ENCODE results near the gene ARR3.
A peak's percentile ranks its signal among the peaks of the same experiment; 100 is the strongest.
"Not testable (repeated sequence)": the region's sequence is repeated elsewhere in the genome, so short reads cannot be mapped to it uniquely, and the experiment has no call there.

ARR3 gene

GRCh38 chrX:70268034-70268433, at the start of gene ARR3:
TSS of gene ARR3 (plus strand) at chrX:70268334. CDS start at chrX:70269386, 1,052 bp downstream.
- no peak for DNase-seq (ENCODE audit: low read depth)

- no peak for DNase-seq (ENCODE audit: low read depth)
Observed at GRCh38 chrX:70219938-70220764, 48.0 kb upstream of the ARR3 start.

DNA sequence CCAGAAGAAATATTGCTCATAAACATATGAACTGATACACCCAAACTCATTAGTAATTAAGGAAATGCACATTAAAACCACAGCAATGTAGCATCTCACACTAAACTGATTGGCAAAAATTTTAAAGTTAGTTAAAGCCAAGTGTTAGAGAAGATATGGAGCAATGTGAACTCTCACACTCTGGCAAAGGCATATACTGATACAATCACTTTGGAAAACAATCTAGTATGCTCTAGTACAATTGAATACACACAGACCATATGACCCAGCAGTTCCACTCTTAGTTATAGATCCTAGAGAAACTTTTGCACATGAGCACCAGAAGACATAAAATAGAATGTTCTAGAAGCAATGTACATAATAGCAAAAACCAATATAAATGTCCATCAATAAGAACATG, 42.1 kb upstream of the ARR3 start:
- DNase-seq (ENCODE audit: low read depth), result no peak

GRCh38 chrX:70226687-70227086, 41.4 kb upstream of the ARR3 start:
- DNase-seq (ENCODE audit: low read depth), result no peak

DNA sequence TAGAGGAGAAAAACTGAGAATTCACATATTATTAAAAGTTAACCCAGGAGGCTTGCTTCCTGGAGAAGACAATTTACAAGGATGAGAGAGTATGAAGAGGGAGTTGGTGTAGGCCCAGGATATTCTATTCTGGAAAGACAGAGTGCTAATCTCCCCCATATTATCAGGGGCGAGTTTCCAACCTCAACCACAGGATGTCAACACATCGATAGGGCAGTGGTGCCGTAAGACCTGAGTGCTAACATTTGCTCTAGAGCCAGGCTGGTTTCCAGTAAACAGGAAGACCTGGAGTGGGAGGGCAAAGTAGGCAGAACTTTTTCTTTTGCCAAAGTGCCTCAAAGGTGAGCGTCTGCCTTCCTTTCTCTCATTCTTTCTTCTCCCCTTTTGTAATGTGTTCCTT, 36.5 kb upstream of the ARR3 start:
- DNase-seq (ENCODE audit: low read depth), result no peak

- DNase-seq (ENCODE audit: low read depth), result no peak
Observed at GRCh38 chrX:70234355-70234754, 33.8 kb upstream of the ARR3 start, which contains the start of gene AWAT1. TSS of gene AWAT1 (plus strand) at chrX:70234655. CDS start at chrX:70234696, 41 bp downstream.

DNA sequence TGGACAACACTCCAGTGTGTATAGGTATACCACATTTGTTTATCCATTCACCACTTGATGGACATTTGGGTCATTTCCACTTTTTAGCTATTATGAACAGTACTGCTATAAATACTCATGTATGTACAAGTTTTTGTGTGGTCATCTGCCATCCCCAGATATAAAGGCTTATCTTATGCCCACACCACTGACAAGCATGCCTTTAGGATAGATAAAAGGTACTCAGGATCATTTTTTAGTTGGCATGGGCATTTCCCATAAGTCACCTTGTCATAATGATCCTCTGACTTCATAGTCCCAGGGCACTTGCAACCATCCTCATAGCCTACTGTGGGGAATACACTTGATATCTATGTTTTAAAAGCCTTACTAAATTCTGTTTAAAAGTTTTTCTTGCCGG, 27.4 kb upstream of the ARR3 start:
- no peak for DNase-seq (ENCODE audit: low read depth)

- no peak for DNase-seq (ENCODE audit: low read depth)
Observed at GRCh38 chrX:70241501-70241900, 26.6 kb upstream of the ARR3 start.

DNA sequence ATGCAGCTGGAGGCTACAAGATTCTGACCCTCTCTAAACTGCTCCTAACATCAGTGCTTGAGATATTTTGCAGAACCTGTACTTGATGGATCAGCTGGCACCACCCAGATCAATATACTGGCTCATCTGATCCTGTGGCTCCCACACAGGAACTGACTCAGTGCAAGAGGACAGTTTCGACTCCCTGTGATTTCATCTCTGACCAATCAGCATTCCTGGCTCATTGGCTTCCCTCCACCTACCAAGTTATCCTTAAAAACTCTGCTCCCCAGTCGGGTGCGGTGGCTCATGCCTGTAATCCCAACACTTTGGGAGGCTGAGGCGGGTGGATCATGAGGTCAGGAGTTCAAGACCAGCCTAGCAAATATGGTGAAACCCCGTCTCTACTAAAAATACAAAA, 24.5 kb upstream of the ARR3 start:
- DNase-seq (ENCODE audit: low read depth), result not testable (repeated sequence)

GRCh38 chrX:70244881-70245280, 23.3 kb upstream of the ARR3 start:
- DNase-seq (ENCODE audit: low read depth), result no peak

DNA sequence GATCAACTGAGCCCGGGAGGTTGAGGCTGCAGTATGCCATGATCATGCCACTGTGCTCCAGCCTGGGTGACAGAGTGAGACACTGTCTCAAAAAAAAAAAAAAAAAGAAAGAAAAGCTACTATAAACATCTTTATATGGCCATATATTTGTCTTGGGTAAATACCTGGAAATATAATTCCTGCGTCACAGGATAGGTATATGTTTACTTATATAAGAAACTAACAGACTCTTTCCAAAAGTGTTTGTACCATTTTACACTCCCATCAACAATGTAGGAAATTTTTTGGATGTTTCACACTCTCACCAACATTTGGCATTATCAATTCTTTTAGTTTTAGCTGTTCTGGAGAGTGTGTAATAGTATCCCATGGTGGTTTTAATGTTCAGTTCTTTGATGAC, 20.9 kb upstream of the ARR3 start:
- no peak for DNase-seq (ENCODE audit: low read depth)

DNA sequence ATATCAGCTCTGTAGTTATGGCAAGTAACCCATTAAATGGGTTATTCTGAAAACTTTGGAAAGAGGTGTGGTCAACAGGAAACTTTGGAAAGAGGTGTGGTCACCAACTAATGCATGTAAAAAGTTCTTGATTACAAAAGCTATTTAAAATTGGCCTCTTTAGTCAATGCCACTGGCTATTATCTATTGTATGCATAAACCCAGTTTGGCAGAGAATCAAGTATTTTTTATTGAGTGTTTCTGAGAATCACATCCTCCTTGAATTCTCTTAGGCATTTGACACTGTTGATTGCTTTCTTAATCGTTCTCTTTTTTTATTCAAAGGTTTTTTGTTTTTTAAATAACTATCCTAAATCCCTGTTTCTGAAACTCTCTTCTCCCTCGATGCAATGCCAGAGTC, 15.6 kb upstream of the ARR3 start:
- no peak for DNase-seq (ENCODE audit: low read depth)

GRCh38 chrX:70253377-70254062, 14.6 kb upstream of the ARR3 start:
- DNase-seq (ENCODE audit: low read depth), result no peak

GRCh38 chrX:70254063-70254400, 14.1 kb upstream of the ARR3 start:
- no peak for DNase-seq (ENCODE audit: low read depth)

GRCh38 chrX:70254909-70255308, 13.2 kb upstream of the ARR3 start:
- DNase-seq (ENCODE audit: low read depth), result no peak

- DNase-seq (ENCODE audit: low read depth), result no peak
Observed at GRCh38 chrX:70255452-70255851, 12.7 kb upstream of the ARR3 start.

- DNase-seq (ENCODE audit: low read depth), result no peak
Observed at GRCh38 chrX:70257423-70258288, 10.5 kb upstream of the ARR3 start.

DNA sequence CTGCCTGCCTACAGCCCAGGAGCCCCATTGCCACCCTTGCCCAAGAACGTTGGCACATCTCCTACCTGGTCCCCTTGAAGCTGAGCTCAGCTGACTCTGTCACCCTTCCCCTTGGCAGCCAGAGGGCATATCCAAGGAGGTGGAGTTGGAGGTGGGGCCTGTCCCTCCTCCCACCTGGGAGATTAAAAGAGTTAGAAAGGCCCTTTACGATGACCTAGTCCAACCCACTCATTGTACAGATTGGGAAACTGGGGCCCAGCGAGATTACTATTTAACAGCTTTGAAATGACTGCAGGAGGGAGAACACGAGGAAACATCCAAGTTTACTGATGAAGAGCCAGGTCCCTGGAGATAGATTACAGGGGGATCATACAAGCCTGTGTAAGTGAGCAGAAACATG, 8.0 kb upstream of the ARR3 start, which contains the start of gene P2RY4:
Gene P2RY4 (minus strand): TSS at position 101 of the 400 bp plus-strand sequence. CDS start 580 bp downstream, outside the sequence.
- no peak for DNase-seq (ENCODE audit: low read depth)

- peak; percentile 0 for DNase-seq (ENCODE audit: low read depth)
Observed at GRCh38 chrX:70262952-70263567, 5.1 kb upstream of the ARR3 start.

- no peak for DNase-seq (ENCODE audit: low read depth)
Observed at GRCh38 chrX:70264784-70265183, 3.4 kb upstream of the ARR3 start.

- not testable (repeated sequence) for DNase-seq (ENCODE audit: low read depth)
Observed at GRCh38 chrX:70274029-70274428, 5.9 kb downstream of the ARR3 start.

DNA sequence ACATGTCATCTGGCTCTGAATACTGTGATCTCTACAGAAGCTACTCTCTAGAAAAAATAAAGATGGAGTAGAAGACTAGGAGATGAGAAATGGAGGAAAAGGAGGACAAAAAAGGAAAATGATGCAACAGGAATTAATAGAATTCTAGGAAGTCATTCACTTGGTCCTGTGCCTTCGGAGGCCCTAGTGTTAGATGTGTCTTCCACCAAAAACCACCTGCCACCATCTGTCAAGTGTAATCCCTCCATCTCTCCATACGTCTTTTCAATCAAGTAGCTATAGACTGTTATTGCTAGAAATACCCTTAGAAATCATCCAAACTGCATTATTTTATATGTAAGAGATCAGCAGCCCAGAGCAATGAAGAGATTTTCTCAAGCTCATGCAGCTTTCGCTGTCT, 10.9 kb downstream of the ARR3 start:
- no peak for DNase-seq (ENCODE audit: low read depth)
